Measurements from ENCODE around the gene KLK12.

The KLK12 gene

GRCh38 chr19:51064534-51065220, 29.9 kb upstream of the KLK12 start, which contains the start of gene KLK13:
KLK13 (minus strand) TSS chr19:51065092; CDS start chr19:51065067, 25 bp downstream.
- no peak within 1 kb of the TSS for H3K27ac Mint-ChIP-seq
- peak within 1 kb of the TSS; percentile 20 for H3K4me3 Mint-ChIP-seq
- ATAC-seq (no peak), DNase-seq (ENCODE audit: low spot score in 2 of 2) (no peak)
- H3K36me3 Mint-ChIP-seq: no peaks in the 10 kb centered on the region
- no peaks in the 10 kb centered on the region for H3K9me3 Mint-ChIP-seq
- H3K4me1 Mint-ChIP-seq: no peaks in the 10 kb centered on the region

- ATAC-seq (no peak), DNase-seq (ENCODE audit: low spot score in 2 of 2) (no peak)
- no peak overlapping the region for H3K4me3 Mint-ChIP-seq
- no peaks in the 10 kb centered on the region for H3K36me3 Mint-ChIP-seq
- no peaks in the 10 kb centered on the region for H3K4me1 Mint-ChIP-seq
- H3K9me3 Mint-ChIP-seq: no peaks in the 10 kb centered on the region
- H3K27ac Mint-ChIP-seq: no peak overlapping the region
These were observed 28.9 kb upstream of the KLK12 start for GRCh38 chr19:51063664-51064063.

- DNase-seq (ENCODE audit: low spot score in 2 of 2) (no peak), ATAC-seq (no peak)
- H3K36me3 Mint-ChIP-seq: no peaks in the 10 kb centered on the region
- H3K9me3 Mint-ChIP-seq: no peaks in the 10 kb centered on the region
- H3K4me3 Mint-ChIP-seq: no peak overlapping the region
- no peak overlapping the region for H3K27ac Mint-ChIP-seq
- no peaks in the 10 kb centered on the region for H3K4me1 Mint-ChIP-seq
These were observed 26.2 kb upstream of the KLK12 start for GRCh38 chr19:51060973-51061372.

- no peak overlapping the region for H3K27ac Mint-ChIP-seq
- no peak for ATAC-seq
- H3K4me1 Mint-ChIP-seq: no peaks in the 10 kb centered on the region
- H3K36me3 Mint-ChIP-seq: no peaks in the 10 kb centered on the region
- no peak overlapping the region for H3K4me3 Mint-ChIP-seq
- no peaks in the 10 kb centered on the region for H3K9me3 Mint-ChIP-seq
- no peak for DNase-seq (ENCODE audit: low spot score in 2 of 2)
These were observed 25.5 kb upstream of the KLK12 start for GRCh38 chr19:51060336-51060735.

GRCh38 chr19:51059715-51060114, 24.9 kb upstream of the KLK12 start:
- Mint-ChIP-seq H3K4me3 (no peak overlapping the region), H3K27ac (no peak overlapping the region), H3K36me3 (no peaks in the 10 kb centered on the region), H3K9me3 (no peaks in the 10 kb centered on the region), H3K4me1 (no peaks in the 10 kb centered on the region)
- no peak for DNase-seq (ENCODE audit: low spot score in 2 of 2)
- ATAC-seq: no peak

- Mint-ChIP-seq H3K9me3 (no peaks in the 10 kb centered on the region), H3K27ac (no peak overlapping the region), H3K4me1 (no peaks in the 10 kb centered on the region), H3K36me3 (no peaks in the 10 kb centered on the region), H3K4me3 (no peak overlapping the region)
- no peak for ATAC-seq
- DNase-seq (ENCODE audit: low spot score in 2 of 2): no peak
These were observed 21.1 kb upstream of the KLK12 start for GRCh38 chr19:51055866-51056265.

GRCh38 chr19:51047031-51047335, 12.2 kb upstream of the KLK12 start:
- H3K27ac Mint-ChIP-seq: no peak overlapping the region
- no peak overlapping the region for H3K4me3 Mint-ChIP-seq
- H3K9me3 Mint-ChIP-seq: no peaks in the 10 kb centered on the region
- H3K36me3 Mint-ChIP-seq: no peaks in the 10 kb centered on the region
- ATAC-seq (no peak), DNase-seq (ENCODE audit: low spot score in 2 of 2) (no peak)
- H3K4me1 Mint-ChIP-seq: no peaks in the 10 kb centered on the region

GRCh38 chr19:51044327-51044726, 9.5 kb upstream of the KLK12 start:
- Mint-ChIP-seq H3K9me3 (no peaks in the 10 kb centered on the region), H3K36me3 (no peaks in the 10 kb centered on the region), H3K4me1 (no peaks in the 10 kb centered on the region), H3K4me3 (no peak overlapping the region), H3K27ac (no peak overlapping the region)
- ATAC-seq (no peak), DNase-seq (ENCODE audit: low spot score in 2 of 2) (no peak)

- Mint-ChIP-seq H3K36me3 (no peaks in the 10 kb centered on the region), H3K4me1 (no peaks in the 10 kb centered on the region), H3K4me3 (no peak overlapping the region), H3K9me3 (no peaks in the 10 kb centered on the region), H3K27ac (no peak overlapping the region)
- ATAC-seq: no peak
- no peak for DNase-seq (ENCODE audit: low spot score in 2 of 2)
These were observed 8.7 kb upstream of the KLK12 start for GRCh38 chr19:51043497-51043896.

GRCh38 chr19:51040151-51040550, 5.3 kb upstream of the KLK12 start:
- DNase-seq (ENCODE audit: low spot score in 2 of 2) (no peak), ATAC-seq (no peak)
- Mint-ChIP-seq H3K4me3 (no peak overlapping the region), H3K27ac (no peak overlapping the region), H3K36me3 (peaks cover 4% of the 10 kb centered on the region), H3K9me3 (no peaks in the 10 kb centered on the region), H3K4me1 (no peaks in the 10 kb centered on the region)

GRCh38 chr19:51036519-51036918, 1.7 kb upstream of the KLK12 start:
- ATAC-seq (no peak), DNase-seq (ENCODE audit: low spot score in 2 of 2) (no peak)
- peaks cover 4% of the 10 kb centered on the region for H3K36me3 Mint-ChIP-seq
- H3K9me3 Mint-ChIP-seq: no peaks in the 10 kb centered on the region
- no peak overlapping the region for H3K27ac Mint-ChIP-seq
- H3K4me1 Mint-ChIP-seq: no peaks in the 10 kb centered on the region
- H3K4me3 Mint-ChIP-seq: no peak overlapping the region

GRCh38 chr19:51031880-51032225, 2.9 kb downstream of the KLK12 start:
- no peak for ATAC-seq
- Mint-ChIP-seq H3K36me3 (peaks cover 4% of the 10 kb centered on the region), H3K4me1 (no peaks in the 10 kb centered on the region), H3K9me3 (no peaks in the 10 kb centered on the region), H3K27ac (no peak overlapping the region), H3K4me3 (no peak overlapping the region)
- no peak for DNase-seq (ENCODE audit: low spot score in 2 of 2)

GRCh38 chr19:51031220-51031879, 3.5 kb downstream of the KLK12 start:
- H3K4me3 Mint-ChIP-seq: no peak overlapping the region
- H3K36me3 Mint-ChIP-seq: peaks cover 4% of the 10 kb centered on the region
- ATAC-seq: no peak
- no peak for DNase-seq (ENCODE audit: low spot score in 2 of 2)
- no peaks in the 10 kb centered on the region for H3K9me3 Mint-ChIP-seq
- H3K4me1 Mint-ChIP-seq: no peaks in the 10 kb centered on the region
- no peak overlapping the region for H3K27ac Mint-ChIP-seq

GRCh38 chr19:51030631-51031030, 4.2 kb downstream of the KLK12 start:
- peaks cover 4% of the 10 kb centered on the region for H3K36me3 Mint-ChIP-seq
- ATAC-seq: no peak
- no peak overlapping the region for H3K27ac Mint-ChIP-seq
- H3K9me3 Mint-ChIP-seq: no peaks in the 10 kb centered on the region
- no peaks in the 10 kb centered on the region for H3K4me1 Mint-ChIP-seq
- DNase-seq (ENCODE audit: low spot score in 2 of 2): no peak
- no peak overlapping the region for H3K4me3 Mint-ChIP-seq

- ATAC-seq (no peak), DNase-seq (ENCODE audit: low spot score in 2 of 2) (no peak)
- no peak overlapping the region for H3K27ac Mint-ChIP-seq
- no peaks in the 10 kb centered on the region for H3K9me3 Mint-ChIP-seq
- no peaks in the 10 kb centered on the region for H3K4me1 Mint-ChIP-seq
- no peaks in the 10 kb centered on the region for H3K36me3 Mint-ChIP-seq
- no peak overlapping the region for H3K4me3 Mint-ChIP-seq
These were observed 5.1 kb downstream of the KLK12 start for GRCh38 chr19:51029718-51030117.

- Mint-ChIP-seq H3K27ac (no peak overlapping the region), H3K4me3 (no peak overlapping the region), H3K36me3 (no peaks in the 10 kb centered on the region), H3K9me3 (no peaks in the 10 kb centered on the region), H3K4me1 (no peaks in the 10 kb centered on the region)
- no peak for ATAC-seq
- DNase-seq (ENCODE audit: low spot score in 2 of 2): no peak
These were observed 6.9 kb downstream of the KLK12 start for GRCh38 chr19:51027873-51028272.
